ENCODE results near the gene PLXNB1.
A peak's percentile ranks its signal among the peaks of the same experiment; 100 is the strongest.

The PLXNB1 gene

DNA sequence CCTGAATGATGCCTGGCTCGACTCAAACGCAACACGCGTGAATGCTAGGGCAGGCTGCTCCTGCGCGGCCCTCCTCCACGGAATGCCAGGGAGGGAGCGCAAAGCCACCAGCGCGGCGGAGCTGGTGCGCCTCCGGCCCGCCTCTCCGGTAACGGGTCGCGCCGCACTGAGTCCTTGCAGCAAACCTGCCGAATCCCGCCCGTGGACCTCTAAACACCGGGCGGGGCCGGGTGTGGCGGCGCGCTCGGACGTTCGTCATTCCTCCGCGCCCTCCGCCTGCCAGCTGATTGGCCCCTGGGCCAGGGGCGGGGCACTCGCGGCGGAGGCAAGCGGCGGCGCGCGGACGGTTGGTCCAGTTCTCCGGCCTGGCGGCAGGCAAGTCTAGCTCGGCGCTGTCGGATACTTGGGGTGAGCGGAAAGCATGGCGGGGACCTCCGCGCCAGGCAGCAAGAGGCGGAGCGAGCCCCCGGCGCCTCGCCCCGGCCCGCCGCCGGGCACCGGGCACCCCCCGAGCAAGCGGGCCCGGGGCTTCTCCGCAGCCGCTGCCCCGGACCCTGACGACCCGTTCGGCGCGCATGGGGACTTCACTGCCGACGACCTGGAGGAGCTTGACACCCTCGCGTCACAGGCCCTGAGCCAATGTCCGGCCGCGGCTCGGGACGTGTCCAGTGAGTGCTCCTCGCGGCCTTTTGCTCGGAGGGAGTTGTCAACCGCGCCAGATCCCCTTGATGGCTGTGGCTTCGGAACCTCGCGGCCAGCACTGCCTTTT is 16.7 kb upstream of the PLXNB1 start, which contains the start of gene ATRIP:
ATRIP (plus strand) TSS at position 313 of the 769 bp plus-strand sequence; CDS start at position 422, 109 bp downstream.
- TF ChIP-seq, protein P1, sequence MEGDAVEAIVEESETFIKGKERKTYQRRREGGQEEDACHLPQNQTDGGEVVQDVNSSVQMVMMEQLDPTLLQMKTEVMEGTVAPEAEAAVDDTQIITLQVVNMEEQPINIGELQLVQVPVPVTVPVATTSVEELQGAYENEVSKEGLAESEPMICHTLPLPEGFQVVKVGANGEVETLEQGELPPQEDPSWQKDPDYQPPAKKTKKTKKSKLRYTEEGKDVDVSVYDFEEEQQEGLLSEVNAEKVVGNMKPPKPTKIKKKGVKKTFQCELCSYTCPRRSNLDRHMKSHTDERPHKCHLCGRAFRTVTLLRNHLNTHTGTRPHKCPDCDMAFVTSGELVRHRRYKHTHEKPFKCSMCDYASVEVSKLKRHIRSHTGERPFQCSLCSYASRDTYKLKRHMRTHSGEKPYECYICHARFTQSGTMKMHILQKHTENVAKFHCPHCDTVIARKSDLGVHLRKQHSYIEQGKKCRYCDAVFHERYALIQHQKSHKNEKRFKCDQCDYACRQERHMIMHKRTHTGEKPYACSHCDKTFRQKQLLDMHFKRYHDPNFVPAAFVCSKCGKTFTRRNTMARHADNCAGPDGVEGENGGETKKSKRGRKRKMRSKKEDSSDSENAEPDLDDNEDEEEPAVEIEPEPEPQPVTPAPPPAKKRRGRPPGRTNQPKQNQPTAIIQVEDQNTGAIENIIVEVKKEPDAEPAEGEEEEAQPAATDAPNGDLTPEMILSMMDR (IDR thresholded peaks at IDR 0.05; ENCODE audit: extremely low read depth, missing control alignments): no peak
- DNase-seq (ENCODE audit: low spot score): peak; percentile 97

DNA sequence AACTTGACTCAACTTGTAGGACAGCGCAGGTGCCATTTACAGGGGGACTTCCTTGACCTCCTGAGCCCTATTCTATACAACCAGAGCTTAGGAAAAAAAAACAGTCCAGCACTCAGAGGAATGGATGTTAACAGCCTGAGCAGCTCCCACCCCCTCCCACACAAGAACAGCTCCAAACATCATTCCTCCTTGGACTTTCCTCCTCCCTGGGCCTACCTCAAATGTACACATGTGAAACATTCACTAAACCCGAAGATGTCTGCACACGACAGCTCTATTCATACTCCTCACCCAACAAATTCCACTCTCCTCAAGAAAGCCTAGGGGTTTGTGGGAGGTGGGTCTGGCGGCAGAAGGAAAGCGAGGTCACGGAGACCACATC is 16.1 kb upstream of the PLXNB1 start:
- TF ChIP-seq, protein P1 (IDR thresholded peaks at IDR 0.05; ENCODE audit: extremely low read depth, missing control alignments): no peak

DNA sequence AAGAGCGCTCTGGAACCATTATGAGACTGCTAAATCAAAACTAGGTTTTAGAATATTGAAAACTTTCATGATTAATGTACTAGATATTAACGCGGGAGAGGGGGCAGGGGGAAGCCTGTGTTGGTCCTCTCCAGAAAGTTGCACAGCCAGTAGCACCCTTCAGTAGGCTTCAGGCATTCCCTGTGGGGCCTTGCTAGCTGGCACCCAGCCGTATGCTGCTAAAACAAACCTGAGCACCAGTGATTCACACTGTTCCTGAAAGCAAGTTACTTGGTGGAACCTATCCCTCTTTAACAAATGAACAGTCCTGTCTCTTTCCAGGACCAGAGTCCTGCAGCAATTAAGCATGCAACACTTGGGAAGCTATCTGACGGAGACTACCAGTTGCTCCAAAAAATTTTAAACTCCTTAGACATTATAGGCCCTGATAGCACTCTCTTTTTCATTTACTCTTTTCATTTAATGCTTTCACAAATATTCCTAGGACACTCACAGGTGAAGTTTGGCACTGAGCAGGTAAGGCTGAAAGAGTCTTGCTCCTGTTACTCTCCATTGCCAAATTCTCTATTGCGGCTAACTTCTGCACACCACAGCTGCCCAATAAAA is 15.5 kb upstream of the PLXNB1 start:
- DNase-seq (ENCODE audit: low spot score): no peak
- TF ChIP-seq, protein P1 (IDR thresholded peaks at IDR 0.05; ENCODE audit: extremely low read depth, missing control alignments): no peak

More for the DNA sequence above, 16.1 kb upstream of the PLXNB1 start:
- no peak for DNase-seq (ENCODE audit: low spot score)

DNA sequence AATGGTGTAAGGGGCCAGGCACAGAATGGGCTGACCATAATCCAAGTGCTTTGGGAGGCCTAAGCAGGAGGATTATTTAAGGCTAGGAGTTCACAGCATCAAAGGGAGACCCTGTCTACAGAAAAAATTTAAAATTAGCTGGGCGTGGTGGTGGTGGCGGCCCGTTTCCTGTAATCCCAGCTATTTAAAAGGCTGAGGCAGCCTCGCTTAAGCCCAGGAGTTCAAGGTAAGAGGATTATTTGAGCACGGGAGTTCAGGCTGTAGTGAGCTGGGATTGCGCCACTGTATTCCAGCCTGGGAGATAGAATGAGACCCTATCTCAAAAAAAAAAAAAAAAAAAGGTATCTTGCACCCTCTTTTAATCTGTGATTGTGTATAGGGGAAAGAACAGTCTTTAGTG is 12.1 kb upstream of the PLXNB1 start:
- no peak for DNase-seq (ENCODE audit: low spot score)
- TF ChIP-seq, protein P1 (IDR thresholded peaks at IDR 0.05; ENCODE audit: extremely low read depth, missing control alignments): no peak

DNA sequence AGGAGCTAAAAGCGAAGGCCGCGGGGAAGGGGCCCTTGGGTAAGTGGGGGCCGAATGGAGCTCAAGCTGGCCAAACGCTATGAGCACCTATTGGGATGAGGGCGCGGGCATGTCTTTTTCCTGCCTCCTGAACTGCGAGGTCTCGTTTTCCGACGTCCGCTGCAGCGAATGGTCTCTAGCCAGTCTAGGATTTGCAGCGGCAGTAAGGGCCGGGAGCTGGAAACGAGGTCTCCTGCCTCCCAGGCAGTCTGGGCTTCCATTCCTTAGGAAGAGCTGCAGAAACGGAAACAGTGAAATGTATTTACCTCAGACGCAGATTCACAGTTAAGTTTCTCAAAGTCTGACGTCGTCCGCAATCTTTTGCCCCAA is 10.7 kb upstream of the PLXNB1 start:
- TF ChIP-seq, protein P1 (IDR thresholded peaks at IDR 0.05; ENCODE audit: extremely low read depth, missing control alignments): no peak
- no peak for DNase-seq (ENCODE audit: low spot score)

- TF ChIP-seq, protein P1 (IDR thresholded peaks at IDR 0.05; ENCODE audit: extremely low read depth, missing control alignments): no peak
Observed at GRCh38 chr3:48439820-48440589, 10.1 kb upstream of the PLXNB1 start, which contains the start of the genes CCDC51 and TMA7. Gene CCDC51 (minus strand): TSS chr3:48440119. CDS start chr3:48435128, 4,991 bp downstream. Gene TMA7 (plus strand): TSS chr3:48440257. CDS start chr3:48440297, 40 bp downstream.

More at GRCh38 chr3:48439820-48440589, 10.1 kb upstream of the PLXNB1 start, which contains the start of the genes CCDC51 and TMA7:
- DNase-seq (ENCODE audit: low spot score): peak; percentile 98

Data from GM20000 (cell line).